Gastroesophageal sphincter (tissue), 4 donors: ENCODE data around the gene CCRL2. TPM values are rescaled to one million over a fixed set of nuclear protein-coding genes. Genes with fewer than 3 reads are reported as not detected.

Experiments
- ATAC-seq: fragments of 150-250 bp; one replicate; pipeline ENCODE4 v1.9.1; 2016; ENCODE audit warnings: mild to moderate bottlenecking, moderate library complexity
- H3K27ac ChIP-seq, 4 donors: fragments of 200-600 bp; sonication (generic) in 3 of 4; 1 replicate in 3 of 4; 2 replicates in 1 of 4; pipeline ENCODE4 v1.5.1; 2016 to 2019
- H3K27me3 ChIP-seq: fragments of 200-600 bp; sonication (generic); one replicate; pipeline ENCODE4 v1.5.1; 2019
- H3K36me3 ChIP-seq, 2 donors: fragments of 200-600 bp; sonication (generic); one replicate each; pipeline ENCODE4 v1.5.1; 2019; ENCODE audit warnings: control low read depth in 1 of 2
- H3K4me1 ChIP-seq, 3 donors: fragments of 200-600 bp; sonication (generic); 1 replicate in 2 of 3; 2 replicates in 1 of 3; pipeline ENCODE4 v1.5.1; 2016 to 2019; ENCODE audit warnings: control low read depth in 2 of 3
- H3K4me3 ChIP-seq, 2 donors: fragments of 200-600 bp; sonication (generic); one replicate each; pipeline ENCODE4 v1.5.1; 2019; ENCODE audit warnings: mild to moderate bottlenecking in 1 of 2, moderate library complexity in 1 of 2
- H3K9me3 ChIP-seq, 3 donors: fragments of 200-600 bp; sonication (generic); one replicate each; pipeline ENCODE4 v1.5.1; 2017 to 2019; ENCODE audit warnings: control low read depth in 2 of 3
- EP300 ChIP-seq: sonication (generic); formaldehyde crosslinking; IDR thresholded peaks from one replicate; pipeline ENCODE4 v1.6.1; 2017; ENCODE audit warnings: antibody characterized with exemption, mild to moderate bottlenecking
- POLR2A ChIP-seq, 2 donors: fragments of 450-650 bp; IDR thresholded peaks; one replicate each; pipeline ENCODE4 v1.6.1; 2017; ENCODE audit warnings: antibody characterized with exemption in 2 of 2, mild to moderate bottlenecking in 2 of 2, moderate library complexity in 1 of 2
- POLR2AphosphoS5 ChIP-seq: sonication (generic); formaldehyde crosslinking; IDR thresholded peaks from one replicate; pipeline ENCODE4 v1.6.1; 2017; ENCODE audit warnings: antibody characterized with exemption
- WGBS, 2 donors: methylation state at CpG; one replicate each; pipeline ENCODE4 v1.1.5; 2018; ENCODE audit warnings: low coverage in 1 of 2; 5-methylcytosine and 5-hydroxymethylcytosine counted together
- total RNA-seq, 4 donors: library from RNA; depleted of rRNA; stranded (reverse); fragments of >200 nt; gene quantifications; one replicate each; pipeline ENCODE4 v1.1.0, GENCODE V29; 2016
- TF ChIP-seq, protein P1 (sequence below), 4 experiments: fragments of 200-600 bp in 2 of 4; fragments of 450-650 bp in 2 of 4; sonication (generic) in 1 of 4; IDR thresholded peaks; one replicate each; pipeline ENCODE4 v1.5.1; 2017 to 2019; ENCODE audit warnings: antibody characterized with exemption in 4 of 4, mild to moderate bottlenecking in 2 of 4, moderate library complexity in 2 of 4

The CCRL2 gene
- 10 to 100 TPM in 1 of 4 donors, 1 to 10 TPM in 1, under 1 TPM in 2; 0.89 to 15.8 (median 1.9) TPM for total RNA-seq

DNA sequence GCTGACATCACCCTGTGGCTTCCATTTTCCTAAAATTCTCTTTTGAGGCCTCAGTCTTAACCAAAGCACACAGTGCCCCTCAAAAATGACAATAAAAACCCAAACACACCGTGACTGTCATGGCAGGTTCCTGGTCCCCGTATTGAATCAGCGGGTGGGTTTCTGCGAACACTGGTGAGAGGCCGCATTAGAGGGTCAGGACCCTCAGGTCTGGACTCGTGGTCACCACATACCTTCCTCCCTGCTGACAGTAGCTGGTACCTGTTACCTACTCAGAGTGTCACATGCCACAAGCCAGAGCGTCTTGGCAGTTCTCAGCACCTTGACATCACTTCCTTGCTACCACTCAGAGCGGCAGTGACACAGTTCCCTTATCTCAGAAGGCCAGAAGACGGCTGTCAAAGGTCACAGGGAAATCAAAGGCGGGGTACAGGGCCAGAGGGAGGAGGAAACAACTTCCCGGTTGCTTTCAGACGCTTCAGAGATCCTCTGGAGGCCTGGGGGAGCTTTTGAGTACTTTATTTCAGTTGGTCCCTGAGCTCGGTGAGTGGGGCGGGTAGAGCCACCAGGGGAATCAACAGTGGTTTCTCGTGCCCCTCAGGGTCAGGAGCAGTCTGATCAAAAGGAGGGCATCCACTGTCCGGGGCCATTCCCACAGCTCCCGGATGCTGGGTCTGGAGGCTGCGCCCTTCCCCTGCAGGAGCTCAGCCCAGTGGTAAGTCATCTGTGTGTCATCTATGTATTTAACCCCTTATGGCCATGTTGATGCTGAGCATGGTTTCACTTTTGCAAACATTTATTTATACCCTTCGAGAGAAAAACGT lies at the start of gene CCRL2, which contains the start of gene CCR5AS:
CCRL2 (plus strand) TSS at position 472 of the 824 bp plus-strand sequence. CDS start 821 bp downstream, outside the sequence.
CCR5AS (minus strand) TSS at position 279 of the 824 bp plus-strand sequence.
- Histone ChIP-seq H3K4me3 (peak within 1 kb of the TSS in 1 of 2 donors; percentile 33), H3K36me3 (no peaks in the 10 kb centered on the region), H3K9me3 (no peaks in the 10 kb centered on the region), H3K27me3 (peaks cover 18% of the 10 kb centered on the region), H3K4me1 (peaks cover 0 to 21% (median 4%) of the 10 kb centered on the region in 3 donors), H3K27ac (peak within 1 kb of the TSS in 3 of 4 donors; percentile 58 to 72 (median 58))
- peak in 1 of 2 donors; percentile 22 for TF ChIP-seq POLR2A (IDR thresholded peaks at IDR 0.05)
- TF ChIP-seq, protein P1, sequence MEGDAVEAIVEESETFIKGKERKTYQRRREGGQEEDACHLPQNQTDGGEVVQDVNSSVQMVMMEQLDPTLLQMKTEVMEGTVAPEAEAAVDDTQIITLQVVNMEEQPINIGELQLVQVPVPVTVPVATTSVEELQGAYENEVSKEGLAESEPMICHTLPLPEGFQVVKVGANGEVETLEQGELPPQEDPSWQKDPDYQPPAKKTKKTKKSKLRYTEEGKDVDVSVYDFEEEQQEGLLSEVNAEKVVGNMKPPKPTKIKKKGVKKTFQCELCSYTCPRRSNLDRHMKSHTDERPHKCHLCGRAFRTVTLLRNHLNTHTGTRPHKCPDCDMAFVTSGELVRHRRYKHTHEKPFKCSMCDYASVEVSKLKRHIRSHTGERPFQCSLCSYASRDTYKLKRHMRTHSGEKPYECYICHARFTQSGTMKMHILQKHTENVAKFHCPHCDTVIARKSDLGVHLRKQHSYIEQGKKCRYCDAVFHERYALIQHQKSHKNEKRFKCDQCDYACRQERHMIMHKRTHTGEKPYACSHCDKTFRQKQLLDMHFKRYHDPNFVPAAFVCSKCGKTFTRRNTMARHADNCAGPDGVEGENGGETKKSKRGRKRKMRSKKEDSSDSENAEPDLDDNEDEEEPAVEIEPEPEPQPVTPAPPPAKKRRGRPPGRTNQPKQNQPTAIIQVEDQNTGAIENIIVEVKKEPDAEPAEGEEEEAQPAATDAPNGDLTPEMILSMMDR (IDR thresholded peaks at IDR 0.05): no peak
- peak; percentile 39 for TF ChIP-seq POLR2AphosphoS5
- 33 to 65% methylated on average over 8 to 13 of the region's 20 CpGs for WGBS, 2 donors
- ATAC-seq: peak; percentile 72

DNA sequence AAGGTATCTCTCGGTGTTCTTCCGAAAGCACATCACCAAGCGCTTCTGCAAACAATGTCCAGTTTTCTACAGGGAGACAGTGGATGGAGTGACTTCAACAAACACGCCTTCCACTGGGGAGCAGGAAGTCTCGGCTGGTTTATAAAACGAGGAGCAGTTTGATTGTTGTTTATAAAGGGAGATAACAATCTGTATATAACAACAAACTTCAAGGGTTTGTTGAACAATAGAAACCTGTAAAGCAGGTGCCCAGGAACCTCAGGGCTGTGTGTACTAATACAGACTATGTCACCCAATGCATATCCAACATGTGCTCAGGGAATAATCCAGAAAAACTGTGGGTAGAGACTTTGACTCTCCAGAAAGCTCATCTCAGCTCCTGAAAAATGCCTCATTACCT lies 48.6 kb upstream of the CCRL2 start:
- H3K36me3 ChIP-seq: no peaks in the 10 kb centered on the region
- peaks cover 0 to 13% (median 0%) of the 10 kb centered on the region in 3 donors for H3K4me1 ChIP-seq
- H3K27me3 ChIP-seq: peaks cover 16% of the 10 kb centered on the region
- ATAC-seq: no peak
- no peak overlapping the region for H3K27ac ChIP-seq
- 85% methylated on average over 4 of the region's 6 CpGs; no CpG with 5 or more reads in 1 of the 2 donors for WGBS, 2 donors
- H3K9me3 ChIP-seq: no peaks in the 10 kb centered on the region
- no peak overlapping the region for H3K4me3 ChIP-seq
- TF ChIP-seq POLR2A (IDR thresholded peaks at IDR 0.05) (no peak), POLR2AphosphoS5 (no peak), EP300 (no peak)
- TF ChIP-seq, protein P1 (IDR thresholded peaks at IDR 0.05): no peak

DNA sequence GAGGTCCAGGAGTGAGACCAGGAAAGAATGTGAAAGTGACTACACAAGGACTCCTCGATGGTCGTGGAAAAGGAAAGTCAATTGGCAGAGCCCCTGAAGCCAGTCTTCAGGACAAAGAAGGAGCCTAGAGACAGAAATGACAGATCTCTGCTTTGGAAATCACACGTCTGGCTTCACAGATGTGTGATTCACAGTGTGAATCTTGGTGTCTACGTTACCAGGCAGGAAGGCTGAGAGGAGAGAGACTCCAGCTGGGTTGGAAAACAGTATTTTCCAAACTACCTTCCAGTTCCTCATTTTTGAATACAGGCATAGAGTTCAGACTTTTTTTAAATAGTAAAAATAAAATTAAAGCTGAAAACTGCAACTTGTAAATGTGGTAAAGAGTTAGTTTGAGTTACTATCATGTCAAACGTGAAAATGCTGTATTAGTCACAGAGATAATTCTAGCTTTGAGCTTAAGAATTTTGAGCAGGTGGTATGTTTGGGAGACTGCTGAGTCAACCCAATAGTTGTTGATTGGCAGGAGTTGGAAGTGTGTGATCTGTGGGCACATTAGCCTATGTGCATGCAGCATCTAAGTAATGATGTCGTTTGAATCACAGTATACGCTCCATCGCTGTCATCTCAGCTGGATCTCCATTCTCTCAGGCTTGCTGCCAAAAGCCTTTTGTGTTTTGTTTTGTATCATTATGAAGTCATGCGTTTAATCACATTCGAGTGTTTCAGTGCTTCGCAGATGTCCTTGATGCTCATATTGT lies 47.1 kb upstream of the CCRL2 start:
- WGBS, 2 donors: 23 to 40% methylated on average over 7 to 11 of the region's 11 CpGs
- ATAC-seq: peak; percentile 71
- peaks cover 0 to 13% (median 0%) of the 10 kb centered on the region in 3 donors for H3K4me1 ChIP-seq
- no peaks in the 10 kb centered on the region for H3K9me3 ChIP-seq
- no peak overlapping the region for H3K4me3 ChIP-seq
- H3K36me3 ChIP-seq: no peaks in the 10 kb centered on the region
- TF ChIP-seq POLR2AphosphoS5 (no peak), EP300 (no peak), POLR2A (IDR thresholded peaks at IDR 0.05) (no peak)
- TF ChIP-seq, protein P1 (IDR thresholded peaks at IDR 0.05): no peak
- H3K27ac ChIP-seq: peak overlapping the region in 3 of 4 donors; percentile 18 to 53 (median 38)
- H3K27me3 ChIP-seq: peaks cover 8% of the 10 kb centered on the region

DNA sequence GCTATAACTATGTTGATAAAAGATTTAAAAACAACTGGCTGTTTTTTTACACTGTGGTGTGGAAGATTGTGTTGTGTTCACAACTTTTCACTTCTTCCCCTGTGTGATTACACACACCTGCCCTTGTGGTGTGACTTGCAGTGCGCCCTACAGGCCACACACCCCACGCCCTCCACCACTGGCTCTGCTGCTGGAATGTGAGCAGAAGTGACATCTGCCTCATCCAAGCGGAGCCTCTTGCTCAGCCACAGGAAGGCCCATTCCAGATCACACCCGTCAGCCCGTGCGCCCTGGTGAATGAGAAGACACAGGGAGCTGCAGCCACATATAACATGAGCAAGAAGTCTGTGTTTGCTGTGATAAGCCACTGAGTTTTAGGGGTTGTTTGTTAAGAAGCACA lies 46.2 kb upstream of the CCRL2 start:
- H3K27me3 ChIP-seq: peaks cover 13% of the 10 kb centered on the region
- TF ChIP-seq EP300 (no peak), POLR2AphosphoS5 (no peak), POLR2A (IDR thresholded peaks at IDR 0.05) (no peak)
- TF ChIP-seq, protein P1 (IDR thresholded peaks at IDR 0.05): no peak
- ATAC-seq: no peak
- H3K27ac ChIP-seq: peak overlapping the region in 2 of 4 donors; percentile 9 to 38
- H3K4me1 ChIP-seq: peaks cover 0 to 13% (median 0%) of the 10 kb centered on the region in 3 donors
- no peaks in the 10 kb centered on the region for H3K36me3 ChIP-seq
- no peaks in the 10 kb centered on the region for H3K9me3 ChIP-seq
- no peak overlapping the region for H3K4me3 ChIP-seq
- 66 to 83% methylated on average over 2 of the region's 6 CpGs for whole genome bisulfite sequencing, 2 donors
